Body of pancreas (tissue), 4 donors: ENCODE data around the gene SLITRK6. TPM values are rescaled to one million over a fixed set of nuclear protein-coding genes. Genes with fewer than 3 reads are reported as not detected.

Source experiments
- ATAC-seq: fragments of 150-250 bp; one replicate; pipeline ENCODE4 v1.9.1; 2016
- DNase-seq, 4 donors: peaks; one replicate each; pipeline ENCODE4 v3.0.0-alpha.2; 2019
- H3K27ac ChIP-seq, 4 donors: fragments of 200-600 bp; sonication (generic); 1 replicate in 3 of 4; 2 replicates in 1 of 4; pipeline versions ENCODE4 v1.5.1 to v1.6.1; 2016 to 2019; ENCODE audit warnings: mild to moderate bottlenecking in 1 of 4, mixed read lengths in 1 of 4, moderate library complexity in 1 of 4
- H3K27me3 ChIP-seq, 2 donors: fragments of 200-600 bp; sonication (generic); one replicate each; pipeline ENCODE4 v1.6.0; 2016; ENCODE audit warnings: mild to moderate bottlenecking in 1 of 2
- H3K36me3 ChIP-seq, 2 donors: fragments of 200-600 bp; sonication (generic); replicated peaks in 1 of 2; 2 replicates each; pipeline ENCODE4 v1.5.1; 2016; ENCODE audit warnings: low read depth in 2 of 2; ENCODE audit not compliant: insufficient read depth in 1 of 2
- H3K4me1 ChIP-seq: fragments of 200-600 bp; sonication (generic); one replicate; pipeline ENCODE4 v1.6.0; 2016
- H3K4me3 ChIP-seq, 2 donors: fragments of 200-600 bp; sonication (generic); 1 replicate in 1 of 2; 2 replicates in 1 of 2; pipeline ENCODE4 v1.5.1; 2016 to 2019
- H3K9me3 ChIP-seq, 3 donors: fragments of 200-600 bp; sonication (generic); 1 replicate in 2 of 3; 2 replicates in 1 of 3; pipeline ENCODE4 v1.5.1; 2016
- POLR2A ChIP-seq, 3 donors: fragments of 450-650 bp; IDR thresholded peaks; one replicate each; pipeline ENCODE4 v1.6.1; 2016; ENCODE audit warnings: antibody characterized with exemption in 3 of 3, mild to moderate bottlenecking in 2 of 3
- WGBS, 2 donors: methylation state at CpG; one replicate each; pipeline ENCODE4 v1.1.5; 2017; 5-methylcytosine and 5-hydroxymethylcytosine counted together
- intact Hi-C: fragments of 100-400 bp; cut with DNase I; formaldehyde crosslinking; loops from one replicate; pipeline ENCODE4 v1.15.1; 2023
- total RNA-seq, 2 donors: library from RNA; depleted of rRNA; stranded (reverse); fragments of >200 nt; gene quantifications; one replicate each; pipeline ENCODE4 v1.1.0, GENCODE V29; 2016
- TF ChIP-seq, protein P1 (sequence below), 7 experiments: fragments of 450-650 bp in 4 of 7; fragments of 200-600 bp in 3 of 7; sonication (generic) in 3 of 7; IDR thresholded peaks; one replicate each; pipeline ENCODE4 v1.5.1; 2016 to 2019; ENCODE audit warnings: antibody characterized with exemption in 7 of 7

The SLITRK6 gene
- total RNA-seq, 2 donors from 2014 or later, result not detected

DNA sequence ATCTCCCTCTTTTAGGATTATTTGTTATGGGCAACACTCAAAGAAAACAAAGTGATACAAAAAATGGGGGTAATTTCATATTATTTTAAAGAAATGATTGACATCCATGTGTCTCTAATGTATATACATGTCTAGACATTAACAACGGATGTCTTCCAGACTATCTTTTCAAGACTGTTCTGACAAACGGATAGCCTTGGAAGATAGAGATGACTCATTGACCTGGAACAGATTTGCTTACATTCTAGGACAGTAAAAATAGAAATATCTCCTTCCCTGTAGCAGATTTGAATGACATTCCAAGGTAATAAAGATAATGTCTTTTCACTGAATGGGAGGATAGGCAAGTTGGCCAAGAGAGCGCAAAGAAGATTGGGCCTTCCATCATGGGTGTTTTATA lies 26.2 kb upstream of the SLITRK6 start:
- 52 to 69% methylated on average over 3 of the region's 3 CpGs for WGBS, 2 donors
- TF ChIP-seq POLR2A (IDR thresholded peaks at IDR 0.05), result no peak
- TF ChIP-seq, protein P1, sequence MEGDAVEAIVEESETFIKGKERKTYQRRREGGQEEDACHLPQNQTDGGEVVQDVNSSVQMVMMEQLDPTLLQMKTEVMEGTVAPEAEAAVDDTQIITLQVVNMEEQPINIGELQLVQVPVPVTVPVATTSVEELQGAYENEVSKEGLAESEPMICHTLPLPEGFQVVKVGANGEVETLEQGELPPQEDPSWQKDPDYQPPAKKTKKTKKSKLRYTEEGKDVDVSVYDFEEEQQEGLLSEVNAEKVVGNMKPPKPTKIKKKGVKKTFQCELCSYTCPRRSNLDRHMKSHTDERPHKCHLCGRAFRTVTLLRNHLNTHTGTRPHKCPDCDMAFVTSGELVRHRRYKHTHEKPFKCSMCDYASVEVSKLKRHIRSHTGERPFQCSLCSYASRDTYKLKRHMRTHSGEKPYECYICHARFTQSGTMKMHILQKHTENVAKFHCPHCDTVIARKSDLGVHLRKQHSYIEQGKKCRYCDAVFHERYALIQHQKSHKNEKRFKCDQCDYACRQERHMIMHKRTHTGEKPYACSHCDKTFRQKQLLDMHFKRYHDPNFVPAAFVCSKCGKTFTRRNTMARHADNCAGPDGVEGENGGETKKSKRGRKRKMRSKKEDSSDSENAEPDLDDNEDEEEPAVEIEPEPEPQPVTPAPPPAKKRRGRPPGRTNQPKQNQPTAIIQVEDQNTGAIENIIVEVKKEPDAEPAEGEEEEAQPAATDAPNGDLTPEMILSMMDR (IDR thresholded peaks at IDR 0.05), result no peak
- Histone ChIP-seq H3K9me3 (no peaks in the 10 kb centered on the region), H3K36me3 (no peaks in the 10 kb centered on the region), H3K27ac (no peak overlapping the region), H3K4me3 (no peak overlapping the region), H3K27me3 (no peaks in the 10 kb centered on the region), H3K4me1 (no peaks in the 10 kb centered on the region)
- no peak for ATAC-seq
- intact Hi-C loops, result no loop called here
- DNase-seq, result no peak

DNA sequence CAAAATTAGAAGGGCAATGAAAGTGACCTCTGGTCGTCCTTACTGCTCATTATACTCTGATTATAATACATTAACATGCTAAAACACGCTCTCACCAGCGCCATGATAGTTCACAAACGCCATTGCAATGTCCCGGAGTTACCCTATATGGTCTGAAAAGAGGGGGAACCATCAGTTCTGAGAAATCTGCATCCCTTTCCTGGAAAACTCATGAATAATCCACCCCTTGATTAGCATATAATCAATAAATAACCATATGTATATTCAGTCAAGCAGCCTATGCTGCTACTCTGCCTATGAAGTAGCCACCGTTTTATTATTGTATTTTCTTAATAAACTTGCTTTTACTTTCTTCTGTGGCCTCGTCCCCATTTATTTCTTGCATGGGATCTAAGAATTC lies 24.6 kb upstream of the SLITRK6 start:
- Histone ChIP-seq H3K36me3 (no peaks in the 10 kb centered on the region), H3K4me3 (no peak overlapping the region), H3K9me3 (no peaks in the 10 kb centered on the region), H3K27ac (no peak overlapping the region), H3K4me1 (no peaks in the 10 kb centered on the region), H3K27me3 (no peaks in the 10 kb centered on the region)
- no peak for DNase-seq
- no peak for TF ChIP-seq POLR2A (IDR thresholded peaks at IDR 0.05)
- TF ChIP-seq, protein P1 (IDR thresholded peaks at IDR 0.05), result no peak
- intact Hi-C loops, result no loop called here
- 74 to 76% methylated on average over 7 of the region's 7 CpGs for WGBS, 2 donors
- ATAC-seq, result no peak

DNA sequence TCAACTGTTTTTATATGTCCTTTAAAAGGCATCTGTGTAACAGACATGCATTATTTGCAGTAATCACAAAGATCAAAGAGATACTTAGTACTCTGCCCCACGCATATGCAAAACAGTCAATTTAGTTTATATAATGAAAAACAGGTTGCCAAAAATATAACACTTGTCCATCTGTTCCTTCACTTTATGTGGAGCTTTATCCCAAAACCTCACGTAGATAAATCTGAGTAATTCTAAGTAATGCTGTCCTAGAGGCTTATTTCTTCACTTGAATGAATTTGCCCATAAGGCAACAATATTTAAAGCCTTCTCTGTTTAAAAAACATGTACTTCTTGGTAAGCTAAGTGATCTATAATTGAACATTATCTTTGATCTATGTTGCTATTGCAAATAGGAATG lies 20.3 kb upstream of the SLITRK6 start:
- Histone ChIP-seq H3K27ac (no peak overlapping the region), H3K27me3 (no peaks in the 10 kb centered on the region), H3K4me3 (no peak overlapping the region), H3K9me3 (no peaks in the 10 kb centered on the region), H3K36me3 (no peaks in the 10 kb centered on the region), H3K4me1 (no peaks in the 10 kb centered on the region)
- 57 to 67% methylated on average over 2 of the region's 2 CpGs for WGBS, 2 donors
- intact Hi-C loops, result no loop called here
- ATAC-seq (no peak), DNase-seq (no peak)
- TF ChIP-seq POLR2A (IDR thresholded peaks at IDR 0.05), result no peak
- TF ChIP-seq, protein P1 (IDR thresholded peaks at IDR 0.05), result no peak

DNA sequence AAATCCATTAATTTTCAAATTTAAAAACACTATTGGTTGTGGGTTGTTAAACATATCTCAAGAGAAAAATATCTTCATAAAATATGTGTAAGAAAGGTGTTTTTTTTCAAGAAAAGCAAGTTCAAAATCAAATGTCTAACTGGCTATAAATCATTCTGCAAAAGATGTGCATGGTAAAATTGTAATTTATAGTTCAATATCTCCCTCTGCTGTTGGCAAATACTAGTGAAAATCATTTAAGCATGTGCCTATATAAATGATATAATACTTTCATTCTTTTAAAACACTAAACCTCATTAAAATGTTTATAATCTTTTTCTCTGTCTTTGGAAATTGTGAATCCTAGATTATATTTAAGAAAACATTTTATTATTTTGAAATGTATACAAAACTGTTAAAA lies 17.2 kb upstream of the SLITRK6 start:
- Histone ChIP-seq H3K27me3 (no peaks in the 10 kb centered on the region), H3K36me3 (no peaks in the 10 kb centered on the region), H3K27ac (no peak overlapping the region), H3K4me3 (no peak overlapping the region), H3K4me1 (no peaks in the 10 kb centered on the region), H3K9me3 (no peaks in the 10 kb centered on the region)
- TF ChIP-seq, protein P1 (IDR thresholded peaks at IDR 0.05), result no peak
- no peak for TF ChIP-seq POLR2A (IDR thresholded peaks at IDR 0.05)
- ATAC-seq, result no peak
- intact Hi-C loops, result no loop called here
- no peak for DNase-seq

DNA sequence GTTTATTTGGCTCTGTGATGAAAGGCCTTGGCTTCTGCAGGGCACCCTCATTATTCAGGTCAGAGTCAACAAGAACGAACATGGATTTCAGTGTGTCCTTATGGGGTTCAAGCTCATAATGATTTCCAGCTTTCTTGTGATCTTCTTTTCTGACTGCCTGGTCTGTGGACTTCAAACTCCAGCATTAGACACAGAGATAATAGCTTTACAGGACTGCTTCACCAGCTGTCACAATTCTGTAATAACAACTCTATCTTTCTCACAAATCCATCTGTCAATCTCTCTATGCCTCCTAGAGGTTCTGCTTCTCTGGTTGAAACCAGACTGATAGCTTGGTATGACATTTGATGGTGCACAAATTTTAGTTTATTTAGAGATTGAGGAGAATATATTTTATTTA lies 13.1 kb upstream of the SLITRK6 start:
- Histone ChIP-seq H3K27me3 (no peaks in the 10 kb centered on the region), H3K4me3 (no peak overlapping the region), H3K27ac (no peak overlapping the region), H3K9me3 (no peaks in the 10 kb centered on the region), H3K4me1 (no peaks in the 10 kb centered on the region), H3K36me3 (no peaks in the 10 kb centered on the region)
- 60 to 69% methylated on average over 1 of the region's 1 CpG for WGBS, 2 donors
- TF ChIP-seq, protein P1 (IDR thresholded peaks at IDR 0.05), result no peak
- no peak for TF ChIP-seq POLR2A (IDR thresholded peaks at IDR 0.05)
- ATAC-seq, result no peak
- intact Hi-C loops, result no loop called here
- DNase-seq, result no peak
